GM18517 (cell line): ENCODE results near the gene LCN9.
"Not testable (repeated sequence)": the region's sequence is repeated elsewhere in the genome, so short reads cannot be mapped to it uniquely, and the experiment has no call there.

ENCODE experiments used
- ATAC-seq: cut with Tn5 transposase; IDR thresholded peaks from one replicate; pipeline ENCODE4 v1.9.1; 2021; ENCODE audit warnings: mild to moderate bottlenecking, moderate library complexity; ENCODE audit not compliant: unreplicated experiment

The LCN9 gene

GRCh38 chr9:135670721-135671590, 7.8 kb downstream of the LCN9 start:
- ATAC-seq = no peak

- ATAC-seq = no peak
Observed at GRCh38 chr9:135671591-135672041, 8.5 kb downstream of the LCN9 start.

- ATAC-seq = not testable (repeated sequence)
Observed at GRCh38 chr9:135672786-135673185, 9.7 kb downstream of the LCN9 start.

- no peak for ATAC-seq
Observed at GRCh38 chr9:135673941-135674340, 10.8 kb downstream of the LCN9 start.

GRCh38 chr9:135674977-135675376, 11.9 kb downstream of the LCN9 start:
- ATAC-seq = no peak

GRCh38 chr9:135676891-135677290, 13.8 kb downstream of the LCN9 start:
- no peak for ATAC-seq

GRCh38 chr9:135677641-135678168, 14.6 kb downstream of the LCN9 start:
- no peak for ATAC-seq

- ATAC-seq = no peak
Observed at GRCh38 chr9:135678236-135679017, 15.3 kb downstream of the LCN9 start.

- ATAC-seq = no peak
Observed at GRCh38 chr9:135680056-135680455, 16.9 kb downstream of the LCN9 start.

GRCh38 chr9:135681161-135681560, 18.1 kb downstream of the LCN9 start:
- ATAC-seq = no peak

- no peak for ATAC-seq
Observed at GRCh38 chr9:135683401-135684034, 20.4 kb downstream of the LCN9 start.

GRCh38 chr9:135684691-135685090, 21.6 kb downstream of the LCN9 start:
- no peak for ATAC-seq

- no peak for ATAC-seq
Observed at GRCh38 chr9:135687216-135687615, 24.1 kb downstream of the LCN9 start.

- no peak for ATAC-seq
Observed at GRCh38 chr9:135689011-135689410, 25.9 kb downstream of the LCN9 start.

GRCh38 chr9:135690836-135691570, 27.9 kb downstream of the LCN9 start:
- ATAC-seq = no peak

- no peak for ATAC-seq
Observed at GRCh38 chr9:135692410-135692809, 29.3 kb downstream of the LCN9 start.

GRCh38 chr9:135693265-135693664, 30.2 kb downstream of the LCN9 start:
- no peak for ATAC-seq

- no peak for ATAC-seq
Observed at GRCh38 chr9:135693771-135694170, 30.7 kb downstream of the LCN9 start.

- ATAC-seq = no peak
Observed at GRCh38 chr9:135694414-135694813, 31.3 kb downstream of the LCN9 start.

GRCh38 chr9:135695036-135695435, 31.9 kb downstream of the LCN9 start:
- no peak for ATAC-seq

- ATAC-seq = no peak
Observed at GRCh38 chr9:135695642-135696041, 32.5 kb downstream of the LCN9 start.
